Right cardiac atrium (tissue), 5 donors: ENCODE measurements around the gene IMPG2. TPM values are rescaled to one million over a fixed set of nuclear protein-coding genes. Genes with fewer than 3 reads are reported as not detected.

Experiments
- ATAC-seq, 2 donors: fragments of 200-7000 bp; cut with Tn5 transposase; one replicate each; pipeline versions ENCODE4 v1.8.0 to v1.9.1; 2020; ENCODE audit warnings: moderate library complexity in 2 of 2, mild to moderate bottlenecking in 1 of 2
- DNase-seq, 3 donors: peaks; one replicate each; pipeline ENCODE4 v3.0.0-alpha.2; 2020
- H3K27ac ChIP-seq: one replicate; pipeline ENCODE4 v1.5.1; 2013; ENCODE audit warnings: mild to moderate bottlenecking, low read length, control low read depth, moderate library complexity
- H3K27me3 ChIP-seq: one replicate; pipeline ENCODE4 v1.6.1; 2013; ENCODE audit not compliant: control insufficient read depth, insufficient read depth
- H3K4me1 ChIP-seq: one replicate; pipeline ENCODE4 v1.6.1; 2013; ENCODE audit warnings: low read length; ENCODE audit not compliant: control insufficient read depth, insufficient read depth
- H3K4me3 ChIP-seq: one replicate; pipeline ENCODE4 v1.5.1; 2013; ENCODE audit warnings: low read length, control low read depth
- H3K9me3 ChIP-seq: one replicate; pipeline ENCODE4 v1.6.1; 2013; ENCODE audit warnings: low read length; ENCODE audit not compliant: control insufficient read depth
- WGBS: extraction: QIAGEN DNeasy Blood & Tissue Kit; methylation state at CpG from one replicate; pipeline ENCODE4 v1.1.7; 2013; 5-methylcytosine and 5-hydroxymethylcytosine counted together
- intact Hi-C, 4 donors: fragments of 100-400 bp; cut with DNase I; formaldehyde crosslinking; loops; one replicate each; pipeline versions ENCODE4 v1.11.0 to v1.14.0; 2022 to 2023
- long read RNA-seq, 4 donors: library from polyadenylated mRNA; unstranded; transcript quantifications; one replicate each; pipeline ENCODE4 v2.0.0, GENCODE V29; 2020 to 2021
- polyA plus RNA-seq: library from polyadenylated mRNA; stranded (reverse); fragments of 200-250 nt; gene quantifications from one replicate; pipeline ENCODE4 v1.2.3, GENCODE V29; 2013
- total RNA-seq, 4 donors: library from RNA; stranded (reverse); fragmentation: NEBNext Ultra II Directional; extraction: Animal tissue kit (Norgen Biotek cat#: 25700); gene quantifications; one replicate each; pipeline ENCODE4 v1.2.1, GENCODE V29; 2021
- donor health status: healthy with polysubstance abuse.
- donor health status: DM: no; HTN: yes; CAD: no.
- donor health status: DM: no; HTN: no; CAD: no.
- donor health status: DM: no; HTN: yes; CAD: no; lungs with severe emphysema.
- donor health status: DM: yes; HTN: yes; CAD: no.

The IMPG2 gene
- total RNA-seq (under 1 TPM; 0.35 to 0.49 (median 0.39) TPM), polyA plus RNA-seq (0.05 TPM)
- long read RNA-seq, donor 1, result 0 reads
- long read RNA-seq, donor 2, result 0 reads
- long read RNA-seq, donor 3, result 0 reads
- long read RNA-seq, donor 4, result 0 reads

- Histone ChIP-seq H3K9me3 (no peaks in the 10 kb centered on the region), H3K4me1 (no peaks in the 10 kb centered on the region), H3K4me3 (no peak within 1 kb of the TSS), H3K27ac (no peak within 1 kb of the TSS), H3K27me3 (no peaks in the 10 kb centered on the region)
- ATAC-seq (no peak), DNase-seq (no peak)
- 98% methylated on average over 2 of the region's 2 CpGs for WGBS
- intact Hi-C loops, result no loop called here
Measured at GRCh38 chr3:101320475-101320874, at the start of gene IMPG2. IMPG2 (minus strand) TSS chr3:101320575; CDS start chr3:101320372, 203 bp downstream.

DNA sequence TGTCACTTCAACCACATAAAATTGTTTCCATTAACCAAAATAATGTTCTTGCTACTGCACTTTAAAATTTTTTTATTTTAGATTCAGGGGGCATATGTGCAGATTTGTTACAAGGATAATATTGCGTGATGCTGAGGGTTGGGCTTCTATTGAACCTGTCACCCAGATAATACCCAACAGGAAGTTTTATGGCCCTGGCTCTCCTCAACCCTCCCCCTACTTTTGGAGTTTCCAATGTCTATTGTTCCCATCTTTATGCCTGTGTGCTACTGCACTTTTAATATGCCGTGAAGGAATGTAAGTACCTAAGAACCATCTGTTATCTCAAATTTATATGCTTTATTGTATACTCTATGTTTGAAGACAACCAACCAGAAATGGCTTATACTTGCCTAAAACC, 42.0 kb upstream of the IMPG2 start:
- H3K4me3 ChIP-seq, result no peak overlapping the region
- no peak overlapping the region for H3K27ac ChIP-seq
- DNase-seq, result no peak
- H3K27me3 ChIP-seq, result no peaks in the 10 kb centered on the region
- intact Hi-C loops, result no loop called here
- ATAC-seq, result no peak
- 94% methylated on average over 2 of the region's 2 CpGs for WGBS
- no peaks in the 10 kb centered on the region for H3K9me3 ChIP-seq
- no peaks in the 10 kb centered on the region for H3K4me1 ChIP-seq

- H3K4me3 ChIP-seq, result no peak overlapping the region
Measured at GRCh38 chr3:101351829-101352228, 31.5 kb upstream of the IMPG2 start.

GRCh38 chr3:101340591-101340990, 20.2 kb upstream of the IMPG2 start:
- no peak for ATAC-seq

More at GRCh38 chr3:101351829-101352228, 31.5 kb upstream of the IMPG2 start:
- DNase-seq (no peak), ATAC-seq (no peak)
- intact Hi-C loops, result no loop called here
- no peaks in the 10 kb centered on the region for H3K27me3 ChIP-seq
- WGBS, result 76% methylated on average over 1 of the region's 1 CpG
- H3K9me3 ChIP-seq, result no peaks in the 10 kb centered on the region
- H3K27ac ChIP-seq, result no peak overlapping the region
- H3K4me1 ChIP-seq, result no peaks in the 10 kb centered on the region

DNA sequence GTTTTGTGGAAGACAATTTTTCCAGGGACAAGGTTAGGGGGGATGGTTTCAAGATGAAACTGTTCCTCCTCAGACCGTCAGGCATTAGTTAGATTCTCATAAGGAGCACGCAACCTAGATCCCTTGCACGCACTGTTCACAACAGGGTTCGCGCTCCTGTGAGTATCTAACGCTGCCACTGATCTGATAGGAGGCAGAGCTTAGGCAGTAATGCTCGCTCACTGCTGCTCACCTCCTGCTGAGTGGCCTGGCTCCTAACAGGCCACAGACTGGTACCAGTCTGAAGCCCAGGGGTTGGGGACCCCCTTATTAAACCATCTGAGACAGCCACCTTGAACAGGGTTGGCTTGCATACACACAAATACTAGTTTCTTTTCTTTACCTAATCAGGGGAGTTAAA, 13.5 kb upstream of the IMPG2 start:
- intact Hi-C loops, result no loop called here
- 85% methylated on average over 7 of the region's 7 CpGs for WGBS

More at GRCh38 chr3:101340591-101340990, 20.2 kb upstream of the IMPG2 start:
- Histone ChIP-seq H3K9me3 (no peaks in the 10 kb centered on the region), H3K4me3 (no peak overlapping the region), H3K27me3 (no peaks in the 10 kb centered on the region), H3K27ac (no peak overlapping the region), H3K4me1 (no peaks in the 10 kb centered on the region)
- WGBS, result 74% methylated on average over 2 of the region's 2 CpGs
- intact Hi-C loops, result no loop called here
- no peak for DNase-seq

DNA sequence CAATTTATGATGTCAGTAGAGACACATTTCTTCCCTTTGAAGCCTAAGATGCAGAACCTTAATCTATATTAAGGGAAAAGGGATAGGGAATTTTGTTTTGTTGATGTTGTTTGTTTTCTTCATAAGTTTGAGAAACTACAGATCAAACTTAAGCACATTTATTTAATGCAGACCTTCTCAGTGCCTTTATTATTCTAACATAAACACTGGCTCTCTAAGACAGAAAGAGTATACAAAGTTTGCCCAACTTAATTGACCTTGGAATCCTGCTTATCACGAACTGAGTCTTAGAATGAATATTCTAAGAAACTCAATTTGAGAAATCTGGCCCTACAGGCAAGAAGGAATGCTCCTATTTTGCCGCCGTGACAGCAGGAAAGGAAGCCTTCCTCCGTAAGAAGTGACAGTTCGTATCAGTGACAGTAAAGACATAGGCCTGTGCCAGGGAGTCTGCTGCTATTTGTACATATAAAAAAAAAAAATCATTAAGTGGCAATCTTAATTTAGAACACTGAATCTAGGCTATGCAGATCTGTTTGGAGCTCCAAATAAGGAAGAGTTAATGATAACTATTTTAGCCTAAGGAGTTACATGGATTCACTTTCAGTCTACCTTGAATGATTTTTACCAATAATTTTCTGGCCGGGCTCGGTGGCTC, 8.8 kb upstream of the IMPG2 start:
- intact Hi-C loops, result no loop called here
- no peaks in the 10 kb centered on the region for H3K4me1 ChIP-seq
- no peaks in the 10 kb centered on the region for H3K27me3 ChIP-seq
- peak overlapping the region; percentile 37 for H3K27ac ChIP-seq
- no peaks in the 10 kb centered on the region for H3K9me3 ChIP-seq
- 72% methylated on average over 7 of the region's 7 CpGs for WGBS
- H3K4me3 ChIP-seq, result no peak overlapping the region
- ATAC-seq (peak in 1 of 2 donors; percentile 68), DNase-seq (no peak)

More for the DNA sequence above, 13.5 kb upstream of the IMPG2 start:
- DNase-seq (no peak), ATAC-seq (no peak)
- H3K27ac ChIP-seq, result no peak overlapping the region
- no peaks in the 10 kb centered on the region for H3K4me1 ChIP-seq
- H3K4me3 ChIP-seq, result no peak overlapping the region
- no peaks in the 10 kb centered on the region for H3K27me3 ChIP-seq
- H3K9me3 ChIP-seq, result no peaks in the 10 kb centered on the region

DNA sequence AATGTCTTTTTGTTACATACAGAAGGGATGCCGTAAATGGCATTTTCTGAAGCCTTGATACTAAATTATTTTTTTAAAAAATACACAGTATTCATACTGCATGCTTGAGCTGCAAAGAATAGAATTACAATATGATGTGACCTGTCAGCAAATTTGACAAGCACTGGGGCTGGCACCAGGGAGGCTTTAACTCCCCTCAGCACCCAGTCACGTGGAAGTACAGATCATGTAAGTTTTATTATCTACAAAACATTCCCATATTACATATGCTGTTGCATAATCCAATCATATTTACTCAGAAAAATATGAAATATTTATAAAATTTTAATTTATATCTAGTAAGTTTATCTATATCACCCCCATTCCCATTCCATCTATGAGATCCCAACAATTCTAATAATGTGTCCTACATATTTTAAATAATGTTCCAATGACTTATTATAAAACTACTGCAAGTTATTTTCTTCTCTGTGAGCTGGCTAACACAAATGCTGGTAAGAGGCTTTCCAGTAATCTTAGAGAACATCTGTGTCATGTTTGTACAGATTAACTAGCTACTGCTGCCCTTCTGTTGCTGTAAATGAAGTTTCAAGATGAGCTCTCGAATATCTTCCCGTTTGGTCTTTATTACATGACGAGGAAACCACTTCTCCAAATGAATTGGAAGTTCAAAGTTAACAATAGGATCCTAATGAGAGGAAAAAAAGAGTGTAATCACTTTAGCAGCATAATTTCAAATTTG, 5.2 kb upstream of the IMPG2 start:
- Histone ChIP-seq H3K9me3 (no peaks in the 10 kb centered on the region), H3K27me3 (no peaks in the 10 kb centered on the region), H3K27ac (no peak overlapping the region), H3K4me1 (no peaks in the 10 kb centered on the region), H3K4me3 (no peak overlapping the region)
- 83% methylated on average over 5 of the region's 5 CpGs for WGBS
- no peak for ATAC-seq
- intact Hi-C loops, result no loop called here
- DNase-seq, result no peak

DNA sequence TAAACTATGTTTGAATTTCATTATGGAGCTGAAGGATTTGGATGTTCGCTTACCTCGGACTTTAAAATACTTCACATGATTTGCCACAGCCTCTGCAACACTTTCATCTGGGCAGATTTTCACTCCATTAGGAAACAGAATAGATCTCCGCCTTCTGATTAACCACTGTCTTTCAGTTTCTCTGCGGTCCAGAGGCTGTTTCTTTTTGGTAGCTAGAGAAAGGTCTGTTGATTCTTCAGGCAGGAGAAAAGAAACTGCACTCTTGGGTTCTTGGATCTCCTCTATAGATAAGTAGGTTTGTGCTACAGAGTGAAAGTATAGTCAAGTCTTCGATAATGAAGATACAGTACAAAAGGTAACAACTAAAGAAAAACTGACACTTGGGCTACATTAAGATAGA, 844 bp downstream of the IMPG2 start:
- no peaks in the 10 kb centered on the region for H3K4me1 ChIP-seq
- no peak overlapping the region for H3K27ac ChIP-seq
- no peaks in the 10 kb centered on the region for H3K27me3 ChIP-seq
- ATAC-seq, result no peak
- no peaks in the 10 kb centered on the region for H3K9me3 ChIP-seq
- WGBS, result 80% methylated on average over 5 of the region's 5 CpGs
- DNase-seq, result no peak
- intact Hi-C loops, result no loop called here
- H3K4me3 ChIP-seq, result no peak overlapping the region

- no peak overlapping the region for H3K4me3 ChIP-seq
- DNase-seq (no peak), ATAC-seq (no peak)
- H3K4me1 ChIP-seq, result no peaks in the 10 kb centered on the region
- intact Hi-C loops, result no loop called here
- H3K27me3 ChIP-seq, result no peaks in the 10 kb centered on the region
- WGBS, result 88% methylated on average over 2 of the region's 2 CpGs
- no peak overlapping the region for H3K27ac ChIP-seq
- no peaks in the 10 kb centered on the region for H3K9me3 ChIP-seq
Measured at GRCh38 chr3:101312545-101312944, 7.8 kb downstream of the IMPG2 start.

DNA sequence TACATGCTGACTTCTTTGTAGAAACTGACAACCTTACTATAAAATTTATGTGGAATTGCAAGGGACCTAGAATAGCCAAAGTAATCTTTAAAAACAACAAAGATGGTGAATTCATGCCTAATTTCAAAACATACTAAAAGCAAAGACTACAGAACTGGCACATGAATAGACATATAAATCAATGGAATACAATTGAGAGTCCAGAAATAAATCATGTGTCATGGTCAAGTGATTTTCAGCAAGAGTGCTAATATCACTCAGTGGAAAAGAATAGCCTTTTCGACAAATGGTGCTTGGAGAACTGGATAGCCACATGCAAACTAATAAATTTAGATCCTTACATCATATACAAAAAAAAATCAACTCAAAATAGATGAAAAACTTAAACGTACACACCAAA, 8.7 kb downstream of the IMPG2 start:
- 71% methylated on average over 2 of the region's 2 CpGs for WGBS
- DNase-seq, result no peak
- intact Hi-C loops, result no loop called here
- no peak overlapping the region for H3K27ac ChIP-seq
- H3K4me1 ChIP-seq, result no peaks in the 10 kb centered on the region
- no peak for ATAC-seq
- H3K9me3 ChIP-seq, result no peaks in the 10 kb centered on the region
- H3K27me3 ChIP-seq, result no peaks in the 10 kb centered on the region
- no peak overlapping the region for H3K4me3 ChIP-seq

- H3K27me3 ChIP-seq, result no peaks in the 10 kb centered on the region
- H3K9me3 ChIP-seq, result no peaks in the 10 kb centered on the region
- no peak for DNase-seq
- intact Hi-C loops, result no loop called here
- H3K4me1 ChIP-seq, result no peaks in the 10 kb centered on the region
- ATAC-seq, result no peak
- no peak overlapping the region for H3K27ac ChIP-seq
- no peak overlapping the region for H3K4me3 ChIP-seq
Measured at GRCh38 chr3:101310978-101311375, 9.4 kb downstream of the IMPG2 start.
